Measurements from ENCODE around the gene INTS3.

DNA sequence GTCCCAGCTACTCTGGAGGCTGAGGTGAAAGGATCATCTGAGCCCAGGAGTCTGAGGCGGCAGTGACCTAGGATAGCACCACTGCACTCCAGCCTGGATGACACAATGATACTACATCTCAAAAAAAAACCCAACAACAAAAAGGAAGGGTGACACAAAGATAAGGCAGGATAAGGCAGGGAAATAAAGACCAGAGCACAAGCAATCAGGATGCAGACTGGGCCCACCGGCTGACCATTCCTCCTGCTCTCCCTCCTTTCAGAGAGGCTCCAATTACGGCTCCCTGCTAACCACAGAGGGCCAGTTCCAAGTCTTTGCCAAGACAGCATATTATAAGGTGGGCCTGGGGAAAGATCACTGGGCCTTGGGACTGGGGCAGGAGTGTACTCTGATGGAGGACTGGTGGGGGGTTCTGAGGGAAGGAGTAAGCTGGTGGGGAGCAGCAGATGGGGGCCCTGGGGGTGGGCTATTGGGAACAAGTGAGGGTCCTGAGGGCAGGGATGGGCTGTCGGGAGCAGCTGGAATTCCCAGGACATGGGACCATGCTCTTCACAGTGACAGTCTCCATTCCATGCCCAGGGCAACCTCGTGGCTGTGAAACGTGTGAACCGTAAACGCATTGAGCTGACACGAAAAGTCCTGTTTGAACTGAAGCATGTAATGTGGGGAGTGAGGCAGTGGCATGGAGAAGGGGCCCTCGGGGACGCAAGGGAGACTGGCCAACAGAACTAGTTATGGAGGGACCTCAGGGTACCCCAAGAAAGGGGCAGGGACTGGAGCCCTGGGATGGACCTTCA, 42.1 kb upstream of the INTS3 start:
- no peak for TF ChIP-seq YY1 (IDR thresholded peaks at IDR 0.05; ENCODE audit: insufficient read depth, insufficient read length)
- TF ChIP-seq ZNF274 (IDR thresholded peaks at IDR 0.05; ENCODE audit: low read depth, low read length): no peak
- no peak for TF ChIP-seq SUZ12 (IDR thresholded peaks at IDR 0.05; ENCODE audit: extremely low read depth, insufficient read depth, insufficient read length)
